SKM-1 treated with dmso at 0.1 percent for 144 hours (cell line): Measurements from ENCODE around the gene DNASE1L2.

ENCODE experiments used
- DNase-seq: peaks from one replicate; lab custom pipeline; 2025; ENCODE audit not compliant: unreplicated experiment; lab: John Stamatoyannopoulos, UW

The DNASE1L2 gene

GRCh38 chr16:2236337-2237101, at the start of gene DNASE1L2:
Gene DNASE1L2, plus strand, starts transcription at chr16:2236444. Its CDS starts 373 bp downstream, at chr16:2236817.
- DNase-seq, result no peak

DNA sequence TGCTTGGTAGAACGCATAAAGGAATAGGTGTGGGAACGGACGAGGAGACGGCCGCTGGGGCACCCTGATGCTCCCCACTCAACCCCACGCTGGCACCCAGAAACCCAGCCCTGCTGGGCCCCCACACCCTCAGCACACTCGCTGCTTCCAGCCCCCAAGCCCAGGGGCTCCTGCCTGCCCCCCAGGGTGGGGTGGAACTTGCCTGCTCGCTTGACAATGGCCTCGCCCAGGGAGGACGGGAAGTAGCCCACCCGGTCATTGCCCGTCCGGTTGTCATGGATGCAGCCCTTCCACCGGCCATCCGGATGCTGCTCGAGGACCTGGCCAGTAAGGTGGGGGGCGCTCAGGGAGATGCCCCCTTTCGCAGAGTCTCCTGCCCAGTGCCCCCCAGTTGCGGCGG, 49.7 kb upstream of the DNASE1L2 start:
- DNase-seq, result no peak

DNA sequence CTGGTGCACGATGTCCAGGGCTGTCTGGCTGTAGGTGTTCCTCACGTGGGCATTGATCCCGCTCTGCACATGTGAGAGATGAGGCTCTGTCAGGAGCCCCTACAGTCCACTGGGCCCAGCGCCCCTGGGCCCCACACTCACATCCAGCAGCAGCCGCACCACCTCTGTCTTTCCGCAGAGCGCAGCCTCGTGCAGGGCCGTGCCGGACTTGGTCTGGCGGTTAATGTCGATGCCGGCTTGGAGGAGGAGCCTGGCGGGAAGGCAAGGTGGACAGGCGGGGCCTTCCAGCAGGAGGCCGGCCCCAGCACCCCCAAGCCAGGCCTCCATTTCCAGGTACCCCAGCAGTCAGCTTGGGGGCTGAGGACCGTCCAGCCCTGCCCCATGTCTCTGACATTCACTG, 49.0 kb upstream of the DNASE1L2 start:
- DNase-seq, result no peak

- DNase-seq, result no peak
These were observed 47.8 kb upstream of the DNASE1L2 start for GRCh38 chr16:2188395-2188794.

GRCh38 chr16:2189252-2189893, 46.9 kb upstream of the DNASE1L2 start:
- no peak for DNase-seq

- DNase-seq, result no peak
These were observed 46.1 kb upstream of the DNASE1L2 start for GRCh38 chr16:2190002-2190658.

GRCh38 chr16:2190659-2191445, 45.4 kb upstream of the DNASE1L2 start:
- DNase-seq, result no peak

GRCh38 chr16:2191446-2191706, 44.9 kb upstream of the DNASE1L2 start:
- DNase-seq, result no peak

DNA sequence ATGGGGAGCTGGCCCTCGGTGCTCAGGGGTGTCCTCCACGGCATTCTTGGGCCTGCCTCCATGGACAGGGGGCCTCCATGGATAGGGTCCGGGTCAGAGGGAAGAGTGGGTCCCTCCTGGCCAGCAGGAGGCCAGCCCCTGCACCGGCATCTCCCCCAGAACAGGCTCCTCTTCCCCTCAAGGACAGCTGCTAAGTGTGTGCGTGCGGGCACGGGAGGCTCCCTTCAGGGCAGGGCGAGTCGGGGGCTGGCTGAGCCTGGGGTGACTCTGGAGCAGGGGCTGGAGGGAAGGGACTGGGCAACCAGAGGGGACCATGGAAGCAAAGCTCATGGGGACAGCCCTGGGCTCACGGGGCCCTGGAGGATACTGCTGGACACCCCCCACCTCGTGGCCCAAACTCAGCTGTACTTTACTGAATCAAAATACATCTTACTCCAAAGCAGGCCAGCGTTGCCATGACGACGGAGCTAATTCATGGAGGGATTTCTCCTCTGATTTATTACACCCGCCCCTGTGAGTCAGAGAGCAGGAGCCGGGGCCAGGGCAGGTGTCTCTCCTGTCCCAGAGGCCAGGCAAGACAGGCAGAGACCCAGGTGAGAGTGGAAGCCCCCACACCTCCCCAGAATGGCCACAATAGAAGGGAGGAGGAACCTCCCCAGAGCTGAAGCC, 41.9 kb upstream of the DNASE1L2 start:
- DNase-seq, result no peak

DNA sequence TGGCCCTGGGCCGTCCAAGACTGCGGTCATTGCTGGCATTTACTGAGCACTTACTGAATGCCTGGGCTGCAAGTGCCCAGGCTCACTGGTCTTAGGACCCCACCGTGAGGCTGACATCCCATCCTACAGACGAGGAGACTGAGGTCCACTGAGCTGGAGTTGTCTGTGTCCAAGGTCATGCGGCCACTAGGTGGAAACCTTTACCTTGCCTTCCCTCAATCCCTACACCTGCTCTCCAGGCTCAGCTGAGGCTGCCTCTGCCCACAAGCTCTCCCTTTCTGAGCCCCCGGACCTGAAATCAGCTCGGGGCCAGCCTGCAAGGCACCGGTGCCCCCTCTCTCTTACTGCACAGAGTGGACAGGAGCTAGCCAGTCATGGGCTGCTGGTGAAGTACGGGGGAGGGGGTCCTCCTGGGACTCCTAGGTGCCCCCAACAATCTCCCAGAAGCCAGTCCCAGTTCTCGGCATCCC, 41.4 kb upstream of the DNASE1L2 start:
- DNase-seq, result peak; percentile 31

DNA sequence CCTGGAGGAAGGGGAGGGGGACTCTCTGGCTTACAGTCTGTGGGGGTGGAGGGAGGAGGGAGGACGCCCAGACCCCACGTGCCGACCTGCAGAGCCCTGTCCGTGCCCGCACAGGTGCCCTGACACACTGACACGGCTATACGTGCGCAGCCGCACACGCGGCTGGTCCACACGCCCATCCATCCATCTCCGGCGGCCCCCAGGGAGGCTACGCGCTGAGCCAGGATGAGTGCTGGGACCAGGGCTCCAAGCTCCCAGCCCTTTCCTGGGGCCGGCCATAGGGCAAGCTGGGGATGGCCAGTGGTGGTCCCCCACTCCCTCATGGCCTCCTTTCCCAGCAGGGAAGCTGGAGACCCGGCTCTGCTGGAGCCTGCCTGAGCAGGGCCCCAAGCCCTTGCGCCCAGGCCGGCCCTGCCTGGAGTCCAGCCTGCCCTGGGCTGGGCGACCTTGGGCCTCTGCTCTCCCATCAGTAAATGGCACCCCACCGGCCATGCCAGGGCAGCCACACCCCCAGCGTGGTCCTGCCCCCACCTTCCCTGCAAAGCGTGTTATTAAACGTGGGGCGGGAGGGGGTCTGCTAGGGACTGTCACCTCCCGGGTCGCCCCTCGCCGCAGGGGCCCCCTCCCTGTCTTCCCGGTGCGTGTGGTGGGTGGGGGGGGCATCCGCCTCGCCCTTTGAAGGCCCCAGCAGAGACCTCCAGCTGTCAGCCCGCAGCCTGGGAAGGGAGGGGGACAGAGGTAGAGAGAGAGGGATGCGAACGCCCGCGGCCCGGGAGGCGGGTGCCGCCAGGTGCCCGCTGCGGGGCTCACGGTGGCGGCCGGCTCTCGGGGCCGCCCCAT, 40.7 kb upstream of the DNASE1L2 start:
- no peak for DNase-seq

DNA sequence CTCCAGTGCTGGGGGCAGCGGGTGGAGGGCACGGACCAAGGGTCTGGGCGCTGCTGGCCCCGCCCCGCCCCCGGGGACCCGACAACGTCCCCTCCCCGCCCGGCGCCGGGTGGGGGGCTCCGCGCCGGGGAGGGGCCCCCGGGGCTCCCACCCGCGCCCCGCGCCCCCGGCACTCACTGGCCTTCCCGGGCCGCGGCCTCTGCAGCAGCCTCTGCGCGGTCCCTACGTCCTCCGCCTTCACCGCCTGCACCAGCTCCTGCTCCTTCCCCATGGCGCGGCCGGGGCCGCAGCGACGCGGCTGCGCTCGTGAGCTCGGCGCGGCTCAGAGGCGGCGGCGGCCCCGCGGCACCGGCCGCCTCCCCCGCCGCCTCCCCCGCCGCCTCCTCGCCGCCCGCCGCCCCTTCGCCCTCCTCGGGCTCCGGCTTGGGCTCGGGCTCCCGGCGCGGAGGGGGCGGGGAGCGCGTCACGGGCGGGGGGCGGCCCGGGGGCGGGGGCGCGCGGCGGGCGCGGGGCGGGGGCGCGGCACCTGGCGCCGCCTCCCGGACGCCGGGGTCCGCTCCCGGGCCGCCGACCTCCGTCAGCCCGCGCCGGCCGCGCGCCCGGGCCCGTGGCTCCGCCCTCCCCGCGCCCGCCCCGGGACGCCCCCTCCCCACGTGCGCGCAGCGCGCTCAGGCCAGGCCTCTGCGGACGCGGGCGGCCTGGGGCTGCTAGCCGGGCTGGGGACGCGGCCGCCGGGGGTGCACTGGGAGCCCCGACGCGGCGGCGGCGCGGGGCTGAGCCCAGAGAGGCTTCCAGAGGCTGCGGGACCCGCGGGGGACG, 39.9 kb upstream of the DNASE1L2 start, which contains the start of gene CASKIN1:
CASKIN1 (minus strand) TSS at position 444 of the 819 bp plus-strand sequence; CDS start at position 271, 173 bp downstream.
- DNase-seq, result no peak

DNA sequence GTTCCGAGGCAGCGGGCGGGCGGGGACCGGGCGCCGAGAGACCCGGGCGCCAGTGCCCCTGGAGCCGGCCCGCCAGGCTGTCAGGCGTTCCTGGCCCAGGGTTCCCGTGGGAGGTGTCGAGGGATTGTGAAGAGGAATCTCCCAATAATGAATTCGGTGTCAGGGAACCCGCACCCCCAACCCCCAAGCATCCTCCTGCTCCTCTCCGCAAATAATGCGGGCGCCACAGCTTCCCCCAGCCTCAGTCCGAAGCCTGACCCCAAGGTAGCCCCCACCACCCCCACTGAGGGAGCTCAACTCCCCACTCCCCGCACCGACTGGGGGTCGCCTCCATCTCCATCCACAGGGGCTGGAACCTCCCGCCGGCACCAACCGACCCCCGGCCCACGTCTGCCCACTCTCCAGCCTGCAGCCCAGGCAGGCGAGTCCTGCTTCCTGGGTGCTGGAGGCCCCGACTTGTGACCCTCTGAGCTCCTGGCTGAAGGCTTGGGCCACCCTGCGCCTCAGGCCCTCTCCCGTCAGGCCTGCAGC, 39.2 kb upstream of the DNASE1L2 start:
- no peak for DNase-seq

GRCh38 chr16:2197765-2198164, 38.5 kb upstream of the DNASE1L2 start:
- no peak for DNase-seq

- DNase-seq, result no peak
These were observed 38.0 kb upstream of the DNASE1L2 start for GRCh38 chr16:2198283-2198682.

- DNase-seq, result no peak
These were observed 37.1 kb upstream of the DNASE1L2 start for GRCh38 chr16:2199095-2199494.

GRCh38 chr16:2199621-2200139, 36.6 kb upstream of the DNASE1L2 start:
- DNase-seq, result no peak

DNA sequence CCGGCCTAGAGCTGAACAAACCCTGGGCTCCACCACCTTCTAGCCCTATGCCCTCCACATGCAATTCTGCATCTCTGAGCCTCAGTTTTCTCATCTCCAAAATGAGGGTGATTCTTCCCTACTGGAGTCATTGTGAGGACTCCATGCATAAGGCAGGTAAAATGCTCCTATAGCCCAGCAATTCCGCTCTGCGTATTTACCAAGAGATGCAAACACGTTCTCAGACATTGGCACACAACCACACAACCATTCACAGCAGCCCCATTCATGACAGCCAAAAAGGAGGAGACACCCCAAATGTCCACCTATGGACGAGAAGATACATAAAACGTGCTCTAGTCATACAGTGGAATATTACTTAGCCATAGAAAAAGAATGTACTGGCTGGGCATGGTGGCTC, 35.9 kb upstream of the DNASE1L2 start:
- no peak for DNase-seq
